Measurements from ENCODE around the gene PLCB2.

- TF ChIP-seq, protein P1, sequence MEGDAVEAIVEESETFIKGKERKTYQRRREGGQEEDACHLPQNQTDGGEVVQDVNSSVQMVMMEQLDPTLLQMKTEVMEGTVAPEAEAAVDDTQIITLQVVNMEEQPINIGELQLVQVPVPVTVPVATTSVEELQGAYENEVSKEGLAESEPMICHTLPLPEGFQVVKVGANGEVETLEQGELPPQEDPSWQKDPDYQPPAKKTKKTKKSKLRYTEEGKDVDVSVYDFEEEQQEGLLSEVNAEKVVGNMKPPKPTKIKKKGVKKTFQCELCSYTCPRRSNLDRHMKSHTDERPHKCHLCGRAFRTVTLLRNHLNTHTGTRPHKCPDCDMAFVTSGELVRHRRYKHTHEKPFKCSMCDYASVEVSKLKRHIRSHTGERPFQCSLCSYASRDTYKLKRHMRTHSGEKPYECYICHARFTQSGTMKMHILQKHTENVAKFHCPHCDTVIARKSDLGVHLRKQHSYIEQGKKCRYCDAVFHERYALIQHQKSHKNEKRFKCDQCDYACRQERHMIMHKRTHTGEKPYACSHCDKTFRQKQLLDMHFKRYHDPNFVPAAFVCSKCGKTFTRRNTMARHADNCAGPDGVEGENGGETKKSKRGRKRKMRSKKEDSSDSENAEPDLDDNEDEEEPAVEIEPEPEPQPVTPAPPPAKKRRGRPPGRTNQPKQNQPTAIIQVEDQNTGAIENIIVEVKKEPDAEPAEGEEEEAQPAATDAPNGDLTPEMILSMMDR (optimal IDR thresholded peaks at IDR 0.05 in 1 of 3, IDR thresholded peaks at IDR 0.05 in 1 of 3, conservative IDR thresholded peaks at IDR 0.05 in 1 of 3; ENCODE audit: extremely low read depth in 1 of 3, insufficient read depth in 2 of 3, low read length in 3 of 3), result no peak
- TF ChIP-seq EZH2 (IDR thresholded peaks at IDR 0.05; ENCODE audit: low read length), result no peak
Observed at GRCh38 chr15:40250304-40250656, 57.5 kb downstream of the PLCB2 start.

Data from keratinocyte (primary cell).